IPS-15b (cell line): ENCODE measurements around the gene FBXO22.
"Not testable (repeated sequence)": the region's sequence is repeated elsewhere in the genome, so short reads cannot be mapped to it uniquely, and the experiment has no call there.

Experiments
- H3K27me3 ChIP-seq: one replicate; pipeline ENCODE4 v1.6.1; 2013; ENCODE audit warnings: low read length; ENCODE audit not compliant: control insufficient read depth, insufficient read depth
- H3K36me3 ChIP-seq: one replicate; pipeline ENCODE4 v1.6.1; 2013; ENCODE audit warnings: low read length; ENCODE audit not compliant: control insufficient read depth, insufficient read depth
- H3K4me1 ChIP-seq: one replicate; pipeline ENCODE4 v1.6.1; 2013; ENCODE audit warnings: mild to moderate bottlenecking, low read length; ENCODE audit not compliant: control insufficient read depth, insufficient read depth
- H3K4me3 ChIP-seq: one replicate; pipeline ENCODE4 v1.5.1; 2013; ENCODE audit warnings: low read depth, low read length
- H3K9ac ChIP-seq: one replicate; pipeline ENCODE4 v1.6.1; 2013; ENCODE audit warnings: low read depth, mild to moderate bottlenecking, low read length
- H3K9me3 ChIP-seq: one replicate; pipeline ENCODE4 v1.6.1; 2013; ENCODE audit warnings: mild to moderate bottlenecking, low read length; ENCODE audit not compliant: control insufficient read depth, insufficient read depth

FBXO22 gene

DNA sequence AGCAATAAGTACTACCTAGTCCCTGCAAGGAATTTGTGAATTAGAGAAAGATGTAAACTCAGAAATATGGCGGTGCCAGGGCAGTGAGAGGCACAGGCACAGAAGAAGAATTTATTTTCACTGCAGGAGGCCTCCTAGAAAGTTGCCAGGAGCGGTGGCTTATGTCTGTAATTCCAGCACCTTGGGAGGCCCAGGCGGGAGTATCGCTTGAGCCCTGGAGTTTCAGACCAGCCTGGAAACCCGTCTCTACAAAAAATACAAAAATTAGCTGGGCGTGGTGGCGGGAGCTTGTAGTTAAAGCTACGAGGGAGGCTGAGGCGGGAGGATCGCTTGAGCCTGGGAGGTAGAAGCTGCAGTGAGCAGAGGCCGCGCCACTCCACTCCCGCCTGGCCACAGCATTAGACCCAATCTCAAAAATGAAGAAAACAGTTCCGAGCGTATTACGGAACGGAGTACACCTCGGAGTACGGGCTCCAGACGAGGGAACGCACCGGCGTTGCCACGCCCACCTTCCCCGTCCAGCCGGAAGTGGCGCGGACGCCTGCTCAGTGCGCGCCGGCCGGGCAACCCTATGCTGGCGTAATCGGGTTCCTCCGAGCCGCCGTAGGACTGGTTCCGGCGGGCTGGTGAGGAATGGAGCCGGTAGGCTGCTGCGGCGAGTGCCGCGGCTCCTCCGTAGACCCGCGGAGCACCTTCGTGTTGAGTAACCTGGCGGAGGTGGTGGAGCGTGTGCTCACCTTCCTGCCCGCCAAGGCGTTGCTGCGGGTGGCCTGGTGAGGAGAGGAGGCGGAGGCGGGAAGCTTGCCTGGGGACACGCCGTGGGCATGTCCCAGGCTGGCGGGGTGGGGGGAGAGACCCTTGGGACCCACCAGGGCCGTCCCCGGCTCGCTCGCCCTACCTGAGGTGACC lies at the start of gene FBXO22:
Gene FBXO22, plus strand, starts transcription at position 548 of the 909 bp plus-strand sequence. Its CDS starts 86 bp downstream, at position 634.
- Histone ChIP-seq H3K9ac (peak within 1 kb of the TSS; percentile 98), H3K4me3 (peak within 1 kb of the TSS; percentile 92), H3K4me1 (peaks cover 18% of the 10 kb centered on the region), H3K27me3 (no peaks in the 10 kb centered on the region), H3K9me3 (no peaks in the 10 kb centered on the region), H3K36me3 (peaks cover 6% of the 10 kb centered on the region)

DNA sequence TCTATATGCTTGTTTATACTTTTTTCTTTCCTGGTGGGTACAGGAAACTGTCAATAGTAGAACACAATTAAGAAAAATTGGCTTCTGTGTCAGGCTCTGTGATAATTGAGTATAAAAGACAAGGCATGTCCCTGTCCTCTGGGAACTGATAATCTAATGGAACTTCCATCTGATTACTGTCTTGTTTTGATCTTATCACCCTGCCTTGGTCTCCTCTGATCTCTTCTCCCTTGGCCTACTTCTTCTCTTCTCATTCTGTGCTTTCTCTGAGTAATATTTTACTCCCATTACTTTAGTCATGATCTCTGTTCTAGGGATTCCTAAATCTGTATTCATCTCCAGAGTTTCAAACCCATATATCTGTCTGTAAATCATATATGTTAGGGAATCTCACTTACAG lies 45.8 kb upstream of the FBXO22 start:
- peaks cover 4% of the 10 kb centered on the region for H3K4me1 ChIP-seq
- no peak overlapping the region for H3K4me3 ChIP-seq
- H3K36me3 ChIP-seq: no peaks in the 10 kb centered on the region
- H3K27me3 ChIP-seq: no peaks in the 10 kb centered on the region
- no peak overlapping the region for H3K9ac ChIP-seq
- H3K9me3 ChIP-seq: no peaks in the 10 kb centered on the region

- Histone ChIP-seq H3K27me3 (no peaks in the 10 kb centered on the region), H3K9me3 (no peaks in the 10 kb centered on the region), H3K36me3 (no peaks in the 10 kb centered on the region), H3K4me1 (peaks cover 8% of the 10 kb centered on the region), H3K9ac (no peak overlapping the region), H3K4me3 (no peak overlapping the region)
Observed at GRCh38 chr15:75861750-75862402, 41.8 kb upstream of the FBXO22 start.

GRCh38 chr15:75862796-75863195 lies 40.9 kb upstream of the FBXO22 start:
- no peaks in the 10 kb centered on the region for H3K36me3 ChIP-seq
- H3K4me1 ChIP-seq: peaks cover 17% of the 10 kb centered on the region
- no peak overlapping the region for H3K4me3 ChIP-seq
- no peaks in the 10 kb centered on the region for H3K27me3 ChIP-seq
- H3K9ac ChIP-seq: no peak overlapping the region
- H3K9me3 ChIP-seq: no peaks in the 10 kb centered on the region

DNA sequence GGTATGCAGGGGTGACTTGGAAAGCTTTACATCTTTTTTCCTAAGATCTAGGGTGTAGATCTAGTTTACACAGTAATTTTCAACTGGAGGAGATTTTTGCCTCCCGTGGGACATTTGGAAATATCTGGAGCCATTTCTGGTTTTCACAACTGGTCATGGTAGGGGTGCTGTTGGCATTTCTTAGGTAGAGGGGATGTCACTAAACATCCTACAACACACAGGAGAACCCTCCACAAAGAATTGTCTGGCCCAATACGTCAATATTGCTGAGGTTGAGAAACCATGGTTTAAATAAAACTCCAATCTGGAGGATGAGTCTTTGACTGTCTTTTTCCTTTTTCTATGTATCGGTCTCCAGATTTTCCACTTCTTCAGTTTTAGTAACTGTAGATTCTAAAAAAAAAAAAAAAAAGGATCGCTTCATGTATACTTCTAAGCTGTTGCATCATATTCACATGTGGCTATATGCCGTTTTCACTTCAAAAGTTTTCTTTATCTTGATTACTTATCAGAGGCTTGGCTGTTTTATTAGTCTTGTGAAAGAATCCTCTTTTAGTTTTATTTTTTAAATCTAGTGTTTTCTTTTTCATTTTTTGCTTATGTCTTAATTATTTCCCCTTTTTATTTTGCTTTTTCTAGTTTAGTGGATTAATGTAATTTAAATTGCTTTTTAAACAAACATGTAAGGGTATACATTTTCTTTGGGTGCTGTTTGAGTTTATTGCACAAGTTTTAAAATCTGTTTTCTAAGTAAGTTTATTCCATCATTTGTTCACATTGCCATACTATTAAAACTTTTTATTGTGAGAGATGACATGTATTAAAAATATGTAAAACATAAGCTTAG lies 39.2 kb upstream of the FBXO22 start:
- Histone ChIP-seq H3K9ac (no peak overlapping the region), H3K4me1 (peaks cover 29% of the 10 kb centered on the region), H3K27me3 (no peaks in the 10 kb centered on the region), H3K36me3 (no peaks in the 10 kb centered on the region), H3K9me3 (no peaks in the 10 kb centered on the region), H3K4me3 (no peak overlapping the region)

- H3K9me3 ChIP-seq, H3K36me3 ChIP-seq, H3K9ac ChIP-seq, H3K27me3 ChIP-seq, H3K4me3 ChIP-seq: not testable (repeated sequence)
- H3K4me1 ChIP-seq: peaks cover 40% of the 10 kb centered on the region
Observed at GRCh38 chr15:75866045-75866444, 37.6 kb upstream of the FBXO22 start.

GRCh38 chr15:75866916-75867315 lies 36.8 kb upstream of the FBXO22 start:
- H3K27me3 ChIP-seq: no peaks in the 10 kb centered on the region
- H3K36me3 ChIP-seq: no peaks in the 10 kb centered on the region
- H3K4me1 ChIP-seq: peaks cover 44% of the 10 kb centered on the region
- no peak overlapping the region for H3K4me3 ChIP-seq
- no peaks in the 10 kb centered on the region for H3K9me3 ChIP-seq
- H3K9ac ChIP-seq: no peak overlapping the region

DNA sequence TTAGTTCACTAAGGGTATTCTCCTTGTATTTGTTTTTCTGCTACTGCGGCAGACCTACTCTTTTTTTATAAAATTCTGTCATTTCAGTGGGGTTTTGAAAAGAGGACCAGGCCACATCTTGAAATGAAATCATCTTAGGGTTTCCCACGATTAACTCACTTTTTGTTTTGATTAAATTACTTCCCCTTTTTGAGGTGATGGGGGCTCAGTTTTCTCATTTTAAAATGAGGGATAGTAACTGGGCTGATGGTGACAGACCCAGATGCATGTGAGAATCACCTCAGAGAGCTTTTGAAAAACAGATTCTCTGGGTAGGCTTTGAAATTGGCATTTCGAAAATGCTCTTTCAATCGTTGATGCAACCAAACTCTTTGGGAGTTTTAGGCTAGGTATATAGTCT lies 36.2 kb upstream of the FBXO22 start:
- no peak overlapping the region for H3K9ac ChIP-seq
- no peaks in the 10 kb centered on the region for H3K9me3 ChIP-seq
- no peak overlapping the region for H3K4me3 ChIP-seq
- no peaks in the 10 kb centered on the region for H3K27me3 ChIP-seq
- peaks cover 50% of the 10 kb centered on the region for H3K4me1 ChIP-seq
- H3K36me3 ChIP-seq: no peaks in the 10 kb centered on the region

DNA sequence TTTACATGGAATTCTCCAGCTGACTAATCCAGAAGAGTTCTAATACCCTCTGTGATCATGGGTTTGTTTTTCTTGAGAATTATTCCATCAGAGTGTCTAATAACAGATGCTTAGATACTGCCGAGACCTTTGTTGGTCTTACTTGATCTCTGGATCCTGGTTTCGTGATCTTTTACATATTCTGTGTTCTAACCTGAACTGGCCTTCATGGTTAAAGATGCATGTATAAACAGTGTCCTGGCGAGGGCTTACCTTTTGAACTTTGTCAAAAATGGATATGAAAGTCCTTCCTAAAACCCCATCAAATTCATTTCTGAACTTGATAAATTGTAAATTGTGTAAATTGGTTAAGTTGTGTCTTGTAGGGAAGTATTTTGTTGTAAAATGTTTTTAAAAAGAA lies 35.7 kb upstream of the FBXO22 start:
- H3K9ac ChIP-seq: no peak overlapping the region
- H3K9me3 ChIP-seq: no peaks in the 10 kb centered on the region
- H3K27me3 ChIP-seq: no peaks in the 10 kb centered on the region
- H3K36me3 ChIP-seq: no peaks in the 10 kb centered on the region
- peaks cover 55% of the 10 kb centered on the region for H3K4me1 ChIP-seq
- no peak overlapping the region for H3K4me3 ChIP-seq

GRCh38 chr15:75869446-75869845 lies 34.2 kb upstream of the FBXO22 start:
- H3K36me3 ChIP-seq: peaks cover 6% of the 10 kb centered on the region
- peaks cover 59% of the 10 kb centered on the region for H3K4me1 ChIP-seq
- no peaks in the 10 kb centered on the region for H3K27me3 ChIP-seq
- no peak overlapping the region for H3K9ac ChIP-seq
- no peak overlapping the region for H3K4me3 ChIP-seq
- no peaks in the 10 kb centered on the region for H3K9me3 ChIP-seq

DNA sequence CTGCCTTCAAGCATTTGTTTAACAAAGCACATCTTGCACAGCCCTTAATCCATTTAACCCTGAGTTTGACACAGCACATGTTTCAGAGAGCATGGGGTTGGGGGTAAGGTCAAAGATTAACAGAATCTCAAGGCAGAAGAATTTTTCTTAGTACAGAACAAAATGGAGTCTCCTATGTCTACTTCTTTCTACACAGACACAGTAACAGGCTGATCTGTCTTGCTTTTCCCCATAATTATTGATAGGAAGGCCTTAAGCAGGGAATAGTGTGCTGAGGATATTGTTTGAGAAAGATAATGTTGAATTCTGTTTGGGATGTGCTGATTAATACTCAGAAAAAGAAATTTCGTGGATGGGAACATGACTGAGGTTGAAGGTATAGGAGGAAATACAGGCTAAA lies 32.1 kb upstream of the FBXO22 start:
- Histone ChIP-seq H3K4me1 (peaks cover 57% of the 10 kb centered on the region), H3K9ac (peak overlapping the region; percentile 2)

More for the DNA sequence above, 32.1 kb upstream of the FBXO22 start:
- not testable (repeated sequence) for H3K36me3 ChIP-seq, H3K27me3 ChIP-seq, H3K4me3 ChIP-seq, H3K9me3 ChIP-seq
